Keratinocyte (primary cell): ENCODE data around the gene THRB. TPM values are rescaled to one million over a fixed set of nuclear protein-coding genes. Genes with fewer than 3 reads are reported as not detected.

Experiments used
- DNase-seq: peaks from one replicate; pipeline ENCODE4 v3.0.0-alpha.2; 2011; ENCODE audit warnings: low read depth, missing footprints, low spot score
- FAIRE-seq: peaks from 2 replicates; lab custom pipeline; 2011; peaks lifted over from hg19 to GRCh38; lab: Jason Lieb, UNC
- H2AFZ ChIP-seq: 2 replicates; pipeline ENCODE4 v1.6.0; 2012; ENCODE audit warnings: low read length, control low read depth, inconsistent platforms; ENCODE audit not compliant: control insufficient read depth
- H3K27ac ChIP-seq: 2 replicates; pipeline ENCODE4 v1.5.1; 2011; ENCODE audit warnings: low read length; ENCODE audit not compliant: control insufficient read depth, insufficient read depth
- H3K27me3 ChIP-seq: 3 replicates; pipeline ENCODE4 v1.6.0; 2011; ENCODE audit warnings: low read length; ENCODE audit not compliant: control insufficient read depth, insufficient read depth; ENCODE audit errors: extremely low read depth
- H3K36me3 ChIP-seq, 2 experiments: 2 replicates in 1 of 2; 3 replicates in 1 of 2; pipeline ENCODE4 v1.5.1; 2011; ENCODE audit warnings: low read length in 2 of 2, mild to moderate bottlenecking in 1 of 2; ENCODE audit not compliant: control insufficient read depth in 2 of 2, insufficient read depth in 2 of 2; ENCODE audit errors: extremely low read depth in 1 of 2
- H3K4me1 ChIP-seq: 3 replicates; pipeline ENCODE4 v1.5.1; 2011; ENCODE audit warnings: low read length; ENCODE audit not compliant: control insufficient read depth, insufficient read depth; ENCODE audit errors: extremely low read depth
- H3K4me2 ChIP-seq: 3 replicates; pipeline ENCODE4 v1.6.0; 2011; ENCODE audit warnings: low read depth, low read length; ENCODE audit not compliant: control insufficient read depth, insufficient read depth; ENCODE audit errors: extremely low read depth
- H3K4me3 ChIP-seq, 3 experiments: fragments of 200-600 bp in 1 of 3; sonication (generic) in 1 of 3; 2 replicates in 2 of 3; 3 replicates in 1 of 3; pipeline ENCODE4 v1.5.1; 2011 to 2016; ENCODE audit warnings: low read length in 3 of 3, mild to moderate bottlenecking in 3 of 3, control low read depth in 2 of 3, inconsistent platforms in 1 of 3, low read depth in 1 of 3, mixed read lengths in 1 of 3, mixed run types in 1 of 3, moderate library complexity in 1 of 3; ENCODE audit not compliant: control insufficient read depth in 2 of 3, insufficient read depth in 2 of 3; ENCODE audit errors: extremely low read depth in 1 of 3
- H3K79me2 ChIP-seq: 2 replicates; pipeline ENCODE4 v1.6.0; 2012; ENCODE audit warnings: low read length; ENCODE audit not compliant: control insufficient read depth, insufficient read depth
- H3K9ac ChIP-seq: 3 replicates; pipeline ENCODE4 v1.6.0; 2011; ENCODE audit warnings: low read length; ENCODE audit not compliant: control insufficient read depth, insufficient read depth; ENCODE audit errors: extremely low read depth
- H3K9me1 ChIP-seq: 3 replicates; pipeline ENCODE4 v1.6.0; 2011; ENCODE audit warnings: low read length; ENCODE audit not compliant: control insufficient read depth, insufficient read depth; ENCODE audit errors: extremely low read depth
- H3K9me3 ChIP-seq: 2 replicates; pipeline ENCODE4 v1.5.1; 2012; ENCODE audit warnings: low read depth, low read length; ENCODE audit not compliant: control insufficient read depth
- H4K20me1 ChIP-seq: 3 replicates; pipeline ENCODE4 v1.6.0; 2011; ENCODE audit warnings: low read length; ENCODE audit not compliant: control insufficient read depth, insufficient read depth; ENCODE audit errors: extremely low read depth
- EZH2 ChIP-seq: IDR thresholded peaks from one replicate; pipeline ENCODE4 v1.6.1; 2012; ENCODE audit warnings: inconsistent platforms, mild to moderate bottlenecking, low read length, moderate library complexity
- dilution Hi-C: fragments of 300-500 bp; cut with MboI; formaldehyde crosslinking; loops from one replicate; pipeline ENCODE4 v1.7.0; 2020; ENCODE audit warnings: low sequenced_read_pairs; ENCODE audit not compliant: extremely low pct_ligation_motif_present
- polyA plus RNA-seq, 5 experiments: library from polyadenylated mRNA; depleted of rRNA in 3 of 5; stranded (reverse) in 3 of 5; stranded (forward) in 1 of 5; unstranded in 1 of 5; fragments of >200 nt; gene quantifications; 1 replicate in 1 of 5; 2 replicates in 3 of 5; 3 replicates in 1 of 5; pipeline versions ENCODE4 v1.2.1 to v1.2.3, GENCODE V29; 2011 to 2012; ENCODE audit warnings: missing spikeins in 2 of 5, low read depth in 1 of 5, low replicate concordance in 1 of 5
- TF ChIP-seq, protein P1 (sequence below), 3 experiments: IDR thresholded peaks in 1 of 3; conservative IDR thresholded peaks in 1 of 3; optimal IDR thresholded peaks in 1 of 3; 2 replicates in 2 of 3; 3 replicates in 1 of 3; pipeline versions ENCODE3 to v1.5.1; 2011; ENCODE audit warnings: low read length in 3 of 3, mild to moderate bottlenecking in 3 of 3, moderate library complexity in 2 of 3, control low read depth in 1 of 3, inconsistent platforms in 1 of 3; ENCODE audit not compliant: insufficient read depth in 2 of 3; ENCODE audit errors: extremely low read depth in 1 of 3

Gene THRB
- polyA plus RNA-seq, 1 donor (not counting 4 experiments of a cell fraction or from before 2014, with no cell fraction given), result 2.6 TPM

DNA sequence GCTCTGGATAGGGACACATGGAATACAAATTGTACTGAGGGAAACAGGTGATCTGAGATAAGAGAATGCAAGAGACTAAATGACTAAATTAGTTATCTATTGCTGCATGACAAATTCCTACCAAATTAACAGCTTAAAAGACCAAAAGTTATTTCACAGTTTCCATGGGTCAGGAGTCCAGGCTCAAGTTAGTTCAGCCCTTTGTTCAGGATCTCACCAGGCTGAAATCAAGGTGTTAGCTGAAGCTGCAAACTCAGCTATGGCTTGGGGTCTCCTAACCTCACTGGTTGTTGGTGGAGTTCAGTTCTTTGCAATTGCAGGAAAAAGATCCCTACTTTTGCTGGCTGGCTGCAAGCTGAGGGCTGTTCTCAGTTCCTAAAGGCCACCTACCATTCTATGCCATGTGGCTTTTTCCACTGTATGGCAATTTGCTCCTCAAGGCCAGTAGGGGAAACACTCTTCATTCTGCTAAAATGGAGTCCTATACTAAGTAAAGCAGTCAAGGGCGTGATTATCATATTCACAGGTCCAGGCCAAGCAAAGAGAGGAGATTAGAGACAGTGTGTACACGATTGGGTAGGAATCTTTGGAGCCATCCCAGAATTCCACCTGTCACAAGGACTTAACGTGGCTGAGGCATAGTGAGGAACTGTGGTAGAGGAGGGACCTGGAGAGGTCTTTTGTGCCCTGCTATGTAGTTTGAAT, 53.7 kb downstream of the THRB start:
- Histone ChIP-seq H3K9me1 (no peaks in the 10 kb centered on the region), H2AFZ (no peak overlapping the region), H3K79me2 (no peaks in the 10 kb centered on the region), H3K27ac (no peak overlapping the region), H3K36me3 (no peaks in the 10 kb centered on the region), H3K9ac (no peak overlapping the region), H3K27me3 (no peaks in the 10 kb centered on the region), H4K20me1 (no peaks in the 10 kb centered on the region), H3K4me2 (no peak overlapping the region), H3K4me3 (no peak overlapping the region), H3K4me1 (no peaks in the 10 kb centered on the region), H3K9me3 (no peaks in the 10 kb centered on the region)
- dilution Hi-C loops, result no loop called here
- DNase-seq (no peak), FAIRE-seq (no peak)
- no peak for TF ChIP-seq EZH2
- TF ChIP-seq, protein P1, sequence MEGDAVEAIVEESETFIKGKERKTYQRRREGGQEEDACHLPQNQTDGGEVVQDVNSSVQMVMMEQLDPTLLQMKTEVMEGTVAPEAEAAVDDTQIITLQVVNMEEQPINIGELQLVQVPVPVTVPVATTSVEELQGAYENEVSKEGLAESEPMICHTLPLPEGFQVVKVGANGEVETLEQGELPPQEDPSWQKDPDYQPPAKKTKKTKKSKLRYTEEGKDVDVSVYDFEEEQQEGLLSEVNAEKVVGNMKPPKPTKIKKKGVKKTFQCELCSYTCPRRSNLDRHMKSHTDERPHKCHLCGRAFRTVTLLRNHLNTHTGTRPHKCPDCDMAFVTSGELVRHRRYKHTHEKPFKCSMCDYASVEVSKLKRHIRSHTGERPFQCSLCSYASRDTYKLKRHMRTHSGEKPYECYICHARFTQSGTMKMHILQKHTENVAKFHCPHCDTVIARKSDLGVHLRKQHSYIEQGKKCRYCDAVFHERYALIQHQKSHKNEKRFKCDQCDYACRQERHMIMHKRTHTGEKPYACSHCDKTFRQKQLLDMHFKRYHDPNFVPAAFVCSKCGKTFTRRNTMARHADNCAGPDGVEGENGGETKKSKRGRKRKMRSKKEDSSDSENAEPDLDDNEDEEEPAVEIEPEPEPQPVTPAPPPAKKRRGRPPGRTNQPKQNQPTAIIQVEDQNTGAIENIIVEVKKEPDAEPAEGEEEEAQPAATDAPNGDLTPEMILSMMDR (optimal IDR thresholded peaks at IDR 0.05 in 1 of 3, IDR thresholded peaks at IDR 0.05 in 1 of 3, conservative IDR thresholded peaks at IDR 0.05 in 1 of 3; ENCODE audit: extremely low read depth in 1 of 3, insufficient read depth in 2 of 3, low read length in 3 of 3), result no peak

GRCh38 chr3:24439021-24439420, 55.6 kb downstream of the THRB start:
- TF ChIP-seq, protein P1 (optimal IDR thresholded peaks at IDR 0.05 in 1 of 3, IDR thresholded peaks at IDR 0.05 in 1 of 3, conservative IDR thresholded peaks at IDR 0.05 in 1 of 3; ENCODE audit: extremely low read depth in 1 of 3, insufficient read depth in 2 of 3, low read length in 3 of 3), result no peak
- TF ChIP-seq EZH2, result no peak
- dilution Hi-C loops, result no loop called here

More at GRCh38 chr3:24439021-24439420, 55.6 kb downstream of the THRB start:
- H3K4me2 ChIP-seq, result no peak overlapping the region
- H3K79me2 ChIP-seq, result no peaks in the 10 kb centered on the region
- FAIRE-seq (no peak), DNase-seq (no peak)
- H3K27me3 ChIP-seq, result no peaks in the 10 kb centered on the region
- no peaks in the 10 kb centered on the region for H3K36me3 ChIP-seq
- H3K9me3 ChIP-seq, result no peaks in the 10 kb centered on the region
- no peak overlapping the region for H3K27ac ChIP-seq
- no peak overlapping the region for H3K9ac ChIP-seq
- H4K20me1 ChIP-seq, result no peaks in the 10 kb centered on the region
- H3K9me1 ChIP-seq, result no peaks in the 10 kb centered on the region
- no peak overlapping the region for H3K4me3 ChIP-seq
- no peak overlapping the region for H2AFZ ChIP-seq
- no peaks in the 10 kb centered on the region for H3K4me1 ChIP-seq
